H1 (cell line): ENCODE measurements around the gene GRIA4. TPM values are rescaled to one million over a fixed set of nuclear protein-coding genes. Genes with fewer than 3 reads are reported as not detected.

Source experiments
- CTCF ChIA-PET: fragments of 300-600 bp; sonication (Branson Sonifier 250); formaldehyde crosslinking; loops from one replicate; lab custom pipeline; 2021; ENCODE audit not compliant: partially characterized antibody; lab: Charles Lee
- POLR2A ChIA-PET: fragments of 300-600 bp; sonication (Branson Sonifier 250); formaldehyde crosslinking; loops from one replicate; lab custom pipeline; 2021; ENCODE audit warnings: inconsistent platforms; ENCODE audit not compliant: partially characterized antibody; lab: Charles Lee
- DNase-seq, 2 experiments: peaks; one replicate each; pipeline versions ENCODE4 v3.0.0 to v3.0.0-alpha.2; 2010 to 2022; ENCODE audit warnings: low spot score in 2 of 2, low read depth in 1 of 2, mixed read lengths in 1 of 2
- FAIRE-seq: peaks from 2 replicates; lab custom pipeline; 2011; peaks lifted over from hg19 to GRCh38; lab: Jason Lieb, UNC
- H2AFZ ChIP-seq: 2 replicates; pipeline ENCODE4 v1.8.1; 2012; ENCODE audit warnings: low read length, inconsistent platforms
- H2AK5ac ChIP-seq: 2 replicates; pipeline ENCODE4 v1.6.1; 2013; ENCODE audit warnings: low read depth, low read length
- H2BK120ac ChIP-seq: replicated peaks from 2 replicates; pipeline ENCODE3; 2013; ENCODE audit warnings: low read depth, low read length, inconsistent platforms
- H2BK12ac ChIP-seq: 2 replicates; pipeline ENCODE4 v1.6.1; 2013; ENCODE audit warnings: low read depth, low read length
- H2BK15ac ChIP-seq: 2 replicates; pipeline ENCODE4 v1.6.1; 2013; ENCODE audit warnings: low read length
- H2BK20ac ChIP-seq: 2 replicates; pipeline ENCODE4 v1.6.1; 2013; ENCODE audit warnings: low read length
- H2BK5ac ChIP-seq: 2 replicates; pipeline ENCODE4 v1.6.1; 2013; ENCODE audit warnings: low read depth, low read length
- H3K14ac ChIP-seq: 2 replicates; pipeline ENCODE4 v1.6.1; 2013; ENCODE audit warnings: inconsistent platforms; ENCODE audit not compliant: insufficient read length
- H3K18ac ChIP-seq: 2 replicates; pipeline ENCODE4 v1.6.1; 2013; ENCODE audit warnings: low read length; ENCODE audit errors: extremely low read depth
- H3K23ac ChIP-seq: 2 replicates; pipeline ENCODE4 v1.6.1; 2013; ENCODE audit warnings: inconsistent platforms; ENCODE audit not compliant: insufficient read length
- H3K23me2 ChIP-seq: 2 replicates; pipeline ENCODE4 v1.6.1; 2013; ENCODE audit warnings: low read depth, low read length
- H3K27ac ChIP-seq: 2 replicates; pipeline ENCODE4 v1.6.1; 2011; ENCODE audit warnings: low read depth, low read length, inconsistent platforms
- H3K27me3 ChIP-seq, 4 experiments: replicated peaks in 1 of 4; 1 replicate in 1 of 4; 2 replicates in 3 of 4; pipeline versions ENCODE4 v1.6.1 to v1.8.1; 2011 to 2013; ENCODE audit warnings: low read length in 3 of 4, mild to moderate bottlenecking in 3 of 4, inconsistent platforms in 2 of 4, mixed read lengths in 2 of 4, moderate library complexity in 1 of 4; ENCODE audit not compliant: control insufficient read depth in 3 of 4, insufficient read depth in 3 of 4; ENCODE audit errors: extremely low read depth in 1 of 4
- H3K36me3 ChIP-seq, 4 experiments: 2 replicates each; pipeline versions ENCODE4 v1.6.1 to v1.8.1; 2011 to 2013; ENCODE audit warnings: mild to moderate bottlenecking in 4 of 4, low read length in 3 of 4, moderate library complexity in 2 of 4, control low read depth in 1 of 4, inconsistent platforms in 1 of 4; ENCODE audit not compliant: insufficient read depth in 4 of 4, control insufficient read depth in 2 of 4
- H3K4ac ChIP-seq: replicated peaks from 2 replicates; pipeline ENCODE3; 2013; ENCODE audit warnings: low read length, low read depth, mixed read lengths, inconsistent platforms; ENCODE audit not compliant: insufficient read length
- H3K4me1 ChIP-seq, 4 experiments: replicated peaks in 1 of 4; 1 replicate in 1 of 4; 2 replicates in 3 of 4; pipeline versions ENCODE4 v1.6.1 to v1.8.1; 2011 to 2013; ENCODE audit warnings: low read length in 3 of 4, inconsistent platforms in 2 of 4, mixed read lengths in 1 of 4; ENCODE audit not compliant: insufficient read depth in 4 of 4, control insufficient read depth in 3 of 4
- H3K4me2 ChIP-seq, 2 experiments: 2 replicates each; pipeline versions ENCODE4 v1.6.1 to v1.8.1; 2011 to 2013; ENCODE audit warnings: low read depth in 2 of 2, low read length in 2 of 2, control low read depth in 1 of 2, inconsistent platforms in 1 of 2, mild to moderate bottlenecking in 1 of 2; ENCODE audit not compliant: insufficient read depth in 1 of 2
- H3K4me3 ChIP-seq, 4 experiments: fragments of 200-600, 300-600 bp in 1 of 4; sonication (generic), shearing (Covaris generic), sonication (Bioruptor Twin) in 1 of 4; 2 replicates each; pipeline versions ENCODE4 v1.5.1 to v1.8.1; 2011 to 2016; ENCODE audit warnings: low read length in 4 of 4, low read depth in 3 of 4, control low read depth in 2 of 4, inconsistent platforms in 2 of 4, mild to moderate bottlenecking in 2 of 4, mixed read lengths in 1 of 4, moderate library complexity in 1 of 4; ENCODE audit not compliant: insufficient read depth in 2 of 4; ENCODE audit errors: extremely low read depth in 1 of 4
- H3K56ac ChIP-seq: replicated peaks from 2 replicates; pipeline ENCODE3; 2013; ENCODE audit warnings: low read depth, mild to moderate bottlenecking, mixed read lengths, low read length, inconsistent platforms; ENCODE audit not compliant: insufficient read length
- H3K79me1 ChIP-seq: 2 replicates; pipeline ENCODE4 v1.6.1; 2013; ENCODE audit warnings: low read depth, low read length, control low read depth
- H3K79me2 ChIP-seq, 2 experiments: 2 replicates each; pipeline versions ENCODE4 v1.6.1 to v1.8.1; 2012 to 2013; ENCODE audit warnings: low read length in 2 of 2, mild to moderate bottlenecking in 2 of 2, inconsistent platforms in 1 of 2; ENCODE audit not compliant: insufficient read depth in 2 of 2, control insufficient read depth in 1 of 2
- H3K9ac ChIP-seq, 4 experiments: replicated peaks in 1 of 4; 1 replicate in 1 of 4; 2 replicates in 3 of 4; pipeline versions ENCODE4 v1.6.1 to v1.8.1; 2011 to 2013; ENCODE audit warnings: low read depth in 3 of 4, low read length in 3 of 4, control low read depth in 2 of 4, mild to moderate bottlenecking in 2 of 4, moderate library complexity in 2 of 4, inconsistent platforms in 1 of 4; ENCODE audit errors: extremely low read depth in 1 of 4
- H3K9me3 ChIP-seq, 2 experiments: 2 replicates each; pipeline versions ENCODE4 v1.6.1 to v1.8.1; 2012 to 2013; ENCODE audit warnings: mild to moderate bottlenecking in 2 of 2, moderate library complexity in 2 of 2, control low read depth in 1 of 2, inconsistent platforms in 1 of 2, low read depth in 1 of 2, low read length in 1 of 2, mixed read lengths in 1 of 2; ENCODE audit not compliant: insufficient read depth in 2 of 2
- H4K20me1 ChIP-seq, 2 experiments: replicated peaks in 1 of 2; 2 replicates each; pipeline versions ENCODE3 to v1.8.1; 2011 to 2013; ENCODE audit warnings: inconsistent platforms in 2 of 2, low read length in 2 of 2, mild to moderate bottlenecking in 1 of 2; ENCODE audit not compliant: insufficient read depth in 2 of 2, control insufficient read depth in 1 of 2
- H4K5ac ChIP-seq: 2 replicates; pipeline ENCODE4 v1.6.1; 2013; ENCODE audit warnings: low read length, low read depth, mixed read lengths, inconsistent platforms; ENCODE audit not compliant: insufficient read length
- H4K8ac ChIP-seq: 2 replicates; pipeline ENCODE4 v1.8.0; 2013; ENCODE audit warnings: mild to moderate bottlenecking, moderate library complexity, low read length, inconsistent platforms; ENCODE audit not compliant: insufficient read depth; ENCODE audit errors: extremely low read depth
- H4K91ac ChIP-seq: replicated peaks from 2 replicates; pipeline ENCODE3; 2013; ENCODE audit warnings: low read length, mixed read lengths, inconsistent platforms; ENCODE audit not compliant: insufficient read length
- MAFK ChIP-seq: IDR thresholded peaks from 2 replicates; pipeline ENCODE4 v1.6.1; 2012; ENCODE audit warnings: low read depth, mild to moderate bottlenecking, improper control_type of control experiment, low read length
- POLR2A ChIP-seq, 2 experiments: IDR thresholded peaks; 1 replicate in 1 of 2; 2 replicates in 1 of 2; pipeline ENCODE4 v1.6.1; 2011; ENCODE audit warnings: low read depth in 2 of 2, low read length in 2 of 2, mild to moderate bottlenecking in 2 of 2; ENCODE audit errors: control extremely low read depth in 1 of 2
- WGBS, 2 experiments: shearing (Covaris generic) in 1 of 2; methylation state at CpG; one replicate each; pipeline versions ENCODE4 v1.1.6 to v1.1.7; 2013 to 2015; ENCODE audit warnings: low lambda C conversion rate in 2 of 2, mixed read lengths in 2 of 2, inconsistent platforms in 1 of 2, low coverage in 1 of 2, missing lambda C conversion rate in 1 of 2; ENCODE audit not compliant: insufficient replicate concordance in 2 of 2, insufficient coverage in 1 of 2, insufficient read length in 1 of 2; ENCODE audit errors: extremely low coverage in 1 of 2, missing lambda C conversion rate in 1 of 2; 5-methylcytosine and 5-hydroxymethylcytosine counted together
- polyA plus RNA-seq, 7 experiments: library from polyadenylated mRNA; depleted of rRNA in 3 of 7; stranded (reverse) in 5 of 7; unstranded in 2 of 7; fragments of >200 nt in 5 of 7; fragments of 200-250 nt in 2 of 7; gene quantifications; 1 replicate in 5 of 7; 2 replicates in 1 of 7; 4 replicates in 1 of 7; pipeline versions ENCODE4 v1.2.1 to v1.2.3, GENCODE V29; 2011 to 2013; ENCODE audit warnings: missing spikeins in 2 of 7, mixed read lengths in 2 of 7
- total RNA-seq: library from RNA; stranded (reverse); fragmentation: NEBNext Ultra II Directional; extraction: Animal tissue kit (Norgen Biotek cat#: 25700); gene quantifications from 2 replicates; pipeline ENCODE4 v1.2.1, GENCODE V29; 2021

GRIA4 gene
- total and polyA plus RNA-seq, 2 of the 8 experiments (the other 6 are each of a cell fraction or from before 2014, with no cell fraction given): 12.5 to 21.8 TPM

GRCh38 chr11:105723269-105723668 lies 113.4 kb downstream of the GRIA4 start:
- H3K9ac ChIP-seq: no peak overlapping the region
- ChIA-PET CTCF (no interaction called here), POLR2A (no interaction called here)
- H4K20me1 ChIP-seq: no peaks in the 10 kb centered on the region
- H3K4ac ChIP-seq: no peak overlapping the region
- H2BK15ac ChIP-seq: no peak overlapping the region
- no peak for DNase-seq
- no peak overlapping the region for H3K18ac ChIP-seq
- FAIRE-seq: no peak
- H3K9me3 ChIP-seq: no peaks in the 10 kb centered on the region
- peaks cover 0 to 9% (median 0%) of the 10 kb centered on the region in 4 experiments; a peak in 2 of 7 replicates for H3K4me1 ChIP-seq
- no peak overlapping the region for H2AFZ ChIP-seq
- WGBS, 2 experiments: 90% methylated on average over 3 of the region's 3 CpGs; no CpG with 5 or more reads in 1 of the 2 experiments
- no peaks in the 10 kb centered on the region for H3K27me3 ChIP-seq
- no peak overlapping the region for H2BK120ac ChIP-seq
- H3K23me2 ChIP-seq: no peaks in the 10 kb centered on the region
- TF ChIP-seq MAFK (peak; percentile 69; the same call in 1 of the 2 replicates), POLR2A (IDR thresholded peaks at IDR 0.05; ENCODE audit: control extremely low read depth in 1 of 2, low read depth in 2 of 2, low read length in 2 of 2) (no peak)
- no peak overlapping the region for H4K91ac ChIP-seq
- no peak overlapping the region for H3K4me2 ChIP-seq
- H3K23ac ChIP-seq: no peak overlapping the region
- H2BK5ac ChIP-seq: no peak overlapping the region
- H4K5ac ChIP-seq: no peak overlapping the region
- H2BK20ac ChIP-seq: no peak overlapping the region
- no peak overlapping the region for H3K4me3 ChIP-seq
- no peak overlapping the region for H2BK12ac ChIP-seq
- H3K56ac ChIP-seq: no peak overlapping the region
- H4K8ac ChIP-seq: no peak overlapping the region
- no peaks in the 10 kb centered on the region for H3K36me3 ChIP-seq
- no peak overlapping the region for H3K14ac ChIP-seq
- no peak overlapping the region for H2AK5ac ChIP-seq
- no peaks in the 10 kb centered on the region for H3K79me2 ChIP-seq
- H3K27ac ChIP-seq: no peak overlapping the region
- no peaks in the 10 kb centered on the region for H3K79me1 ChIP-seq
